ENCODE results near the gene ARHGAP26. TPM values are rescaled to one million over a fixed set of nuclear protein-coding genes. Genes with fewer than 3 reads are reported as not detected.

The ARHGAP26 gene
- polyA plus RNA-seq, 1 donor (not counting 4 experiments of a cell fraction or from before 2014, with no cell fraction given), result 3.9 TPM

DNA sequence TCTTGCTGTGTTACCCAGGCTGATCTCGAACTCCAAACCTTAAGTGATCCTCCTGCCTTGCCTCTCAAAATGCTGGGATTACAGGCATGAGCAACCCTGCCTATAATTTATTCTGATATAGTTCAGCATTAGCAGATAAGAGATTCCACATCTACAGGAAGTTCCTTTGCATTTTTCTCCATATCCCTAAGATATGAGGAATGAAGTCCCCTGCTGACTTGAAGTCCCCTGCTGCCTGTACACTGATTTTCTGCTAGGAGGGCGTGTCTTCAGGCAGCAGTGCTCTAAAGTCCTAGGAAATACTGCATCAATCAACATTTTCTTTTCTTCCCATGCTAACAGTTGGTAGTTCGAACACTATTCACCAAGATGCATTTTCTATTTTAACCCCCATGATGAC is 105.8 kb downstream of the ARHGAP26 start:
- Histone ChIP-seq H3K27ac (ENCODE audit: control insufficient read depth, insufficient read depth, low read length) (no peak overlapping the region), H3K79me2 (ENCODE audit: control insufficient read depth, insufficient read depth, low read length) (no peaks in the 10 kb centered on the region), H3K9me1 (ENCODE audit: control insufficient read depth, extremely low read depth, insufficient read depth, low read length) (no peaks in the 10 kb centered on the region), H3K4me3 (ENCODE audit: control insufficient read depth in 2 of 3, extremely low read depth in 1 of 3, insufficient read depth in 2 of 3, low read depth in 1 of 3, low read length in 3 of 3) (no peak overlapping the region), H3K4me2 (ENCODE audit: control insufficient read depth, extremely low read depth, insufficient read depth, low read depth, low read length) (no peak overlapping the region), H3K9me3 (ENCODE audit: control insufficient read depth, low read depth, low read length) (no peaks in the 10 kb centered on the region), H4K20me1 (ENCODE audit: control insufficient read depth, extremely low read depth, insufficient read depth, low read length) (no peaks in the 10 kb centered on the region), H3K9ac (ENCODE audit: control insufficient read depth, extremely low read depth, insufficient read depth, low read length) (no peak overlapping the region), H3K36me3 (ENCODE audit: control insufficient read depth in 2 of 2, extremely low read depth in 1 of 2, insufficient read depth in 2 of 2, low read length in 2 of 2) (no peaks in the 10 kb centered on the region), H3K27me3 (ENCODE audit: control insufficient read depth, extremely low read depth, insufficient read depth, low read length) (no peaks in the 10 kb centered on the region), H2AFZ (ENCODE audit: control insufficient read depth, low read length) (no peak overlapping the region), H3K4me1 (ENCODE audit: control insufficient read depth, extremely low read depth, insufficient read depth, low read length) (peaks cover 26% of the 10 kb centered on the region)
- DNase-seq (ENCODE audit: low read depth, low spot score) (no peak), FAIRE-seq (no peak)
- dilution Hi-C loops (cut with MboI; ENCODE audit: extremely low pct_ligation_motif_present, low sequenced_read_pairs), result loop anchor here (10.0 kb wide), 1 partner anchor 151 kb away; no protein-coding TSS in a partner anchor
- TF ChIP-seq EZH2 (IDR thresholded peaks at IDR 0.05; ENCODE audit: low read length), result no peak
- TF ChIP-seq CTCF (optimal IDR thresholded peaks at IDR 0.05 in 1 of 3, IDR thresholded peaks at IDR 0.05 in 1 of 3, conservative IDR thresholded peaks at IDR 0.05 in 1 of 3; ENCODE audit: extremely low read depth in 1 of 3, insufficient read depth in 2 of 3, low read length in 3 of 3), result no peak

DNA sequence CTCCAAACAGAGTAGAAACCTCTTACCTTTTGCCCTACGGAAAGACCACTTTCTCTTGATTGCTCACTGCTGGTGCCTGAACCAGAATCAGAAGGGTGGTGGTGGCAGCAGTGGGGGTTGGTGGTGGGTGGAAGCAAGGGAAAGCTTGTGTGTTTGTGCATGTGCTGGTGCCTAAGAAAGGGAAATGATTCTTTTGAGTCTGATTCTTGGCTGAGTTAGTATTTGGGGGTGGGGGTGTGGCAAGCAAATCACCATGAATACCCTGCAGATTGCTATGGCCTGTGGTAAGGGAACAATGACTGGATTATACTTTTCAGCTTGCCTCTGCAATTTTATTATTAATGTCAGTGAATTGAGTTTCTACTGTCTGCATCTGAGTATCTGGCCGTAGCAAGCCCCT is 106.6 kb downstream of the ARHGAP26 start:
- H4K20me1 ChIP-seq (ENCODE audit: control insufficient read depth, extremely low read depth, insufficient read depth, low read length), result no peaks in the 10 kb centered on the region
- no peak overlapping the region for H3K4me2 ChIP-seq (ENCODE audit: control insufficient read depth, extremely low read depth, insufficient read depth, low read depth, low read length)
- no peaks in the 10 kb centered on the region for H3K9me1 ChIP-seq (ENCODE audit: control insufficient read depth, extremely low read depth, insufficient read depth, low read length)
- H3K36me3 ChIP-seq (ENCODE audit: control insufficient read depth in 2 of 2, extremely low read depth in 1 of 2, insufficient read depth in 2 of 2, low read length in 2 of 2), result no peaks in the 10 kb centered on the region
- FAIRE-seq (no peak), DNase-seq (ENCODE audit: low read depth, low spot score) (no peak)
- H2AFZ ChIP-seq (ENCODE audit: control insufficient read depth, low read length), result no peak overlapping the region
- H3K4me3 ChIP-seq (ENCODE audit: control insufficient read depth in 2 of 3, extremely low read depth in 1 of 3, insufficient read depth in 2 of 3, low read depth in 1 of 3, low read length in 3 of 3), result no peak overlapping the region
- no peak overlapping the region for H3K27ac ChIP-seq (ENCODE audit: control insufficient read depth, insufficient read depth, low read length)
- H3K9me3 ChIP-seq (ENCODE audit: control insufficient read depth, low read depth, low read length), result no peaks in the 10 kb centered on the region
- peaks cover 18% of the 10 kb centered on the region for H3K4me1 ChIP-seq (ENCODE audit: control insufficient read depth, extremely low read depth, insufficient read depth, low read length)
- no peak for TF ChIP-seq EZH2 (IDR thresholded peaks at IDR 0.05; ENCODE audit: low read length)
- TF ChIP-seq CTCF (optimal IDR thresholded peaks at IDR 0.05 in 1 of 3, IDR thresholded peaks at IDR 0.05 in 1 of 3, conservative IDR thresholded peaks at IDR 0.05 in 1 of 3; ENCODE audit: extremely low read depth in 1 of 3, insufficient read depth in 2 of 3, low read length in 3 of 3), result no peak
- H3K79me2 ChIP-seq (ENCODE audit: control insufficient read depth, insufficient read depth, low read length), result no peaks in the 10 kb centered on the region
- no peak overlapping the region for H3K9ac ChIP-seq (ENCODE audit: control insufficient read depth, extremely low read depth, insufficient read depth, low read length)
- H3K27me3 ChIP-seq (ENCODE audit: control insufficient read depth, extremely low read depth, insufficient read depth, low read length), result no peaks in the 10 kb centered on the region
- dilution Hi-C loops (cut with MboI; ENCODE audit: extremely low pct_ligation_motif_present, low sequenced_read_pairs), result loop anchor here (10.0 kb wide), 1 partner anchor 152 kb away; no protein-coding TSS in a partner anchor

All from keratinocyte (primary cell).